GM19468 (cell line): ENCODE results near the gene ZBTB20.

Experiments
- ATAC-seq: cut with Tn5 transposase; IDR thresholded peaks from one replicate; pipeline ENCODE4 v1.9.1; 2021; ENCODE audit warnings: mild to moderate bottlenecking, moderate library complexity, moderate number of reproducible peaks; ENCODE audit not compliant: unreplicated experiment; ENCODE audit errors: extremely low read depth

ZBTB20 gene

DNA sequence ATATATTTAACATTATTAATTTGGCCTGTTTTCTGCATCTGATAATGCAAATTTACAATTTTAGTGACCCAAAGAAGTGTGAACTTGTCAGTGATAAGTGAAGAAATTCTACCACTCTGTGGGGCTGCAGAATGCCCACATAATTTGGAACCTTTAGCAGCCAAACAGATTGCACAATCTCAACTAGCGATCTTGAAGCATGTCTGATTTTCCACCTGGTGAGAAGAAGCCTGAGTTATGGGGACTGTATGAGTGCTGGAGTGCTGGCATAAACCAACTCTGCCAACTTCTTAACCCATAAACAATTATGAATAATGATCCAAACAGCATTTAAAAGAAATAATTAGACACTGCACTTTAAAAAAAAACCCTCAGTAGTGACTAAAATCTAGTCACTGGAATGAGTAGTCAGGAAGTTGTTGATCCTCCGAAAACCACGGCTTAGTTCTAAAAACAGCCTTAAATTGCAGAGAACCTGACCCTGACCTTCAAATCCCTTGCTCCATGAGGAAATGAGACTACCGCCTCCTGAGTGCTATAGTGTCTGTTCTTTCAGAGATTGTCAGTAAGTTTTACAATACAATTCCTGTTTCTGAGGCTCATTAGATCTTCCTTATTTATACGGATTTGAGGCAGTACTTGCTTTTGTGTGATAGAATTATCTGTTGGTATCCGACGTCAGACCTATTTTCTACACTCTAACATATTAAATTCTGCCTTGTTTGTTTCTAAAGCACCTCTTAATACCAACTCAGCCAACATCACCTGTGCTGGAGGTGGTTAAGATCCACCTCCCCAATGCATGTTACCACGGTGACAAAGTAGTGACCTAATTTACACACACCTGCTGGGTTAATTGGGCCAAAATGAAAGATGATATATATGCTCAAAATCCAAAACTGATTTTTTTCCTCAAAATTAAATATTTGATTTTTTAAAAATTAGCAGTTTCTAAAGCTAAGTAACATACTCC is 267.7 kb downstream of the ZBTB20 start:
- ATAC-seq = no peak

DNA sequence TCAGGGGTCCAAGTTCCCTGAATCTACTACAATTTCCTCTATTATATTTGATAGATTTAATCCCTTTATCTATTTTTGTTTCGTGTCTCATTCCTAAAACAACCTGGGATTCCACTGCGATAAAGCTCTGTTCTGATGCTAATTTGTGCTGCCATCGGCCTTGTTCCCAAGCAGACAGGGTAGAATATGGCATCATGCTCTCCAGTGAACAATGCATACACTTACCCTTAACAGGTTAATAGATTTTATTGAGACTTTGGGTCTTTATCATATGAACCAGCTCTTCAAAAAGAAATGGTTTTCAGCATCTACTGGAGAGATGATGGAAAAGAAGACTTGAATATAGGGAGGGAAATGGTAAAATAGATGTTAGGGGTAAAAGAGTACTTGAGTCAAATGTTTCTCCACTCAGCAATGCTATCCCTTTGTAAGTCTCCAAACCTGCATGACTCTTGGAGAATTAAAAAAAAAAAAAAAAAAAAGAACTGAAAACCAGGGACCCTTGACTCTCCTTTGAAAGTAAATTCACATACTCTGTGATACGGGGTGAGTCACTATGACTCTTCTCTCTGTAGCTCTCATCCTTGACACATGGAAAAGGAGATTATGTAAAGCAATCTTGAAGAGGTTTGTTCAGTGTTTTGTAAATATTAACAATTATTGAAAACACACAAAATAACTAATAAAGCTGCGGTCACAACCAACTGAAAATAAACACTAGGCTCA is 268.8 kb downstream of the ZBTB20 start:
- no peak for ATAC-seq

GRCh38 chr3:114877378-114878113 is 269.5 kb downstream of the ZBTB20 start:
- ATAC-seq = no peak

DNA sequence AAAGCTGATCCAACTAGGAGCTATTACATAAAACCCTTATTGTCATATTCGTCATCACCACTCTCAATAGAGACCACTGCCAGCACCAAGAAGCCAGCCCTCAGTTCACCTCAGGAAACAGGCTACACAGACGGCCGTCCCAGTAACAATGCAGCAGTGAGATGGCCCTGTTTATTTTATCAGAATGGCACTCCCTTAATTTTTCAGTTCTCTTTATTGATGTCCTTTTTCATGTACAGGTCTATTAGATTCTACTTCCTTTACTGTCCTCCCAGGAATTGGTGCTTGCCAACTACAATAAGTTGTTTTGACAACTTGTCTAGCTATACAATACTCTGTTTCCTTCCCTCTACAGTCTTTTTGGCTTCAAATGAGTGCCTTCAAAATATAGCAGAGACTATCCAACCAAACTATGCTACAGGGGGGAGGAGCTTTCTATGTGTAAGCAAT is 272.5 kb downstream of the ZBTB20 start:
- ATAC-seq = no peak

DNA sequence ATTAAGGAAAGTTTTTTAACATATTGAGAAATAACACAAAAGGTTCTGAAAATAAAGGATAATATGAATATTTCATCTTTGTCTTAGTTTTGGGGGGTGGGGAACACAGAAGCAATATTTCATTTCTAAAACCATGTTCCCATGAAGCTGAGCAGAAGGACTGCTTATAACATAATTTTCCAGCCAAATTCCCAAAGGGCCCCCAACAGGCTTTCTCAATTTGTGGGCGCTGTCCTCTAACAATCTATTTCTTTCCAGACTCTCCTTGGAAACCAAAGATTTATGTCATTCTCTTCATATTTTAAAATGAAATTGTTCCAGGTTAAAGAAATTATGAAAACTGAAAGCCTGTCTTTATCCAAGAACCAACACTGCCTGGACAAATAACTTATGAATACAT is 273.5 kb downstream of the ZBTB20 start:
- ATAC-seq = no peak

- no peak for ATAC-seq
Measured at GRCh38 chr3:114872588-114872987, 274.5 kb downstream of the ZBTB20 start.

DNA sequence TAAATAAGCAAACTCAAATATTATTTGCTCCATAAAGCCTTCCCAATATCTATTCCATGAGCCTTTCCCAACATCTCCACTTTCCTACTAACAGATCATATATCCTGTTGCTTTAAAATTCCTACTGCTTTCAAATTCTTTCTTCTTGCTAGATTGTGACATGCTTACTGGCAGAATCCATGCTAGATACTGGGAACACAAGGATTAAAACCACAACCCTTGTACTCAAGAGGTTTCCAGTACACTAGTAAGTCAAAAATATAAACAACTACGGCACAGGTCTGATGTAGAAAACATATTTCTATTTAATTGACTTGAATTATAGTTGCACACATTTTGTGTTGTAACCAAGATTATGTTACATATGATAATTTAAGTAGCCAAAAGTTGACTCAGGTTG is 275.0 kb downstream of the ZBTB20 start:
- ATAC-seq = no peak

DNA sequence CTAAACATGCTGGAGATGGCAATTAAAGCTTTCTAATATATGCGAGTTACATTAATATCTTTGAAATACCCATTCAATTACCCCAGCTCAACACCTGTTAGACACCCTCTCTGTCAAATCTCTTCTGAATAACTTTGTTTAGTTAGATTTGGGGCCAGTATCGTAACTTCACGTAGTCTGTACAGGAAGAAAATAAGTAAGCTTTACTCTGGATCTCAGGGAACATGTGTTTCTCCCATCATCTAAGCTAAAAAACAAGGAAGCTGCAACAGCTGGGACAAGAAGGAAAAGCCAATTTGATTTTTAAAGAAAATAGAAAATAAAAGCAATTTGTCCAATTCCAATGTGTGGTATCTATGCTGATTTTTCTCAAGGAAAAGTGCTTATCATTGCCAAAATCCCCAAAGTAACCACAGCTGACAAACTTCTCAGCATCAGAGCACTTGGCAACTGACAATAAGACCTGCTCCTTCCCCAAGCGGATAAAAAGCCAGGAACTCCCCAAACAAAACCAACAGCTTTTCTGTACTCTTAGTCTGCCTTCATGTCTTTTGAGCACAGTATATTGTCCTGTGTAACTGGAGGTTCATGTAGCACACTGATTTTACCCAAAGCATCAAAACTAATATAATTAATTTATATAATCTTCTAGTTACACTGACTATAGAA is 279.1 kb downstream of the ZBTB20 start:
- ATAC-seq = no peak

- ATAC-seq = no peak
Measured at GRCh38 chr3:114867359-114867758, 279.7 kb downstream of the ZBTB20 start.

DNA sequence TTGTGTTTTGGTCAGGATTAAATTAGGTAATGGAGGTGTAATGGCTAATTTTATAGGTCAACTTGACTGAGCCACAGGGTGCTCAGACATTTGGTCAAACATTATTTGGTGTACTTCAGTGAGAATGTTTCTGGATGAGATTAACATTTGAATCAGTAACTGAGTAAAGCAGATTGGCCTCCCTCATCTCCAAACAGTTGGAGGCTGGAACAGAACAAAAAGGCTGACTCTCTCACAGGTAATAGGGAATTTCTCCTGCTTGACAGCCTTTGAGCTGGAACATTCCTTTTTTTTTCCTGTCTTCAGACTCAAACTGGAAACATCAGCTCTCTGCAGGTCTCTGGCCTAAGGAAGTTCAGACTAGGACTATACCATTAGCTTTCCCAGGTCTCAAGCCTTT is 280.7 kb downstream of the ZBTB20 start:
- no peak for ATAC-seq

GRCh38 chr3:114864970-114865369 is 282.1 kb downstream of the ZBTB20 start:
- ATAC-seq = no peak

- ATAC-seq = no peak
Measured at GRCh38 chr3:114863848-114864247, 283.2 kb downstream of the ZBTB20 start.

- no peak for ATAC-seq
Measured at GRCh38 chr3:114861666-114862065, 285.4 kb downstream of the ZBTB20 start.

DNA sequence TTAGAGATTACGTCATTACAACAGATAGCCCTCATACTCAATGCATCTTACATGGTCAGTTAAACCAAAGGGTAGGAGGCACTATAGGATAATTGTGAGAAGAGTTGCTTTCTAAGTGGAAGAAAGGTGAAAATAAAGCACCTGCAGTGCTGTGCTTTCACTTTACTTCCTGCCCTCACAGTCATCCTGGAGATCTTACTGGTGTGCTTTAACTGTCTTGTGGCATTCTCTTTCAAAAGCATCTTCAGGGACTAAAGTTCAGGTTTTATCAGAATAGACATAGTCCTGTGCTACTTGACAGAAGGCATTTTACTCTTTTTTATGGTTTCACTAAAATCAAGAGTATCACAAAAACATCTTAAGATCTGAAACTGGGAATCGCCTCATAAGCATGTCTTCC is 286.6 kb downstream of the ZBTB20 start:
- no peak for ATAC-seq

DNA sequence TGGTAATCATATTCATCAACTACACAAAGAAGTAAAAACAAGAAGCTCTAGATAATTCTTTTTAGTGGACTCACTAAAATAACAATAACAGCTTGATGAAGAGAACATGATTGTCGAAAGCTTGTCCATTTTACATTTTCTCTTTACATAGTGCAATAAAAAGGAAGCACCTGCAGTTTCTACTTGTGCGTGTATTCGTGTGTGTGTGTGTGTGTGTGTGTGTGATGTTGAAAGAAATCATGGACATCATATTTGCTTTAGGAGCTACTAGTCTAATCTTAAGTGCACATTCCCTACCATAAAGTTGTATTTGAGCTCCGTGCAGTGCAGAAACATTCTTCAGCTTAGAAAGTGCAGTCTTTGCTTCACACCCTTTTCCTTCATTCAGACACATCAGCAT is 288.8 kb downstream of the ZBTB20 start:
- no peak for ATAC-seq

DNA sequence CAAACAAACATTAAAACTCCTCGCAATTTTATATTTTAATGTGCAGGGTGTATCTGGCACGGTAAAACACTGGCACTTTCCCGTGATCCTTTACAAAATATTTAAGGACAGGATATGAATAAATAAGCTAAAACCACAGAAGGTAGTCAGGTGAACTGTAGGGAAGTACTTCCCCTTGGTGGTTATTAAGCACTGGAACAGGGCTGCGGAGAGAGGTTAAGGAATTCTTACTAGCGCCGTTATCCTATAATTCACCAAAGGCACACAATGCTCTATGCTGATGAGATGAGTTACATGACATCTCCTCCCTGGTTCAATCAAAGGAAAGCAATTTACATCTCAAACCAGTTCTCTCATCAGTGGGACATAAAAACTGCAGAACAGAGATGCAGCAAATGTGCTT is 289.8 kb downstream of the ZBTB20 start:
- ATAC-seq = no peak

GRCh38 chr3:114856835-114857234 is 290.3 kb downstream of the ZBTB20 start:
- no peak for ATAC-seq

GRCh38 chr3:114855839-114856238 is 291.2 kb downstream of the ZBTB20 start:
- peak; percentile 61 for ATAC-seq

GRCh38 chr3:114852966-114853365 is 294.1 kb downstream of the ZBTB20 start:
- no peak for ATAC-seq

DNA sequence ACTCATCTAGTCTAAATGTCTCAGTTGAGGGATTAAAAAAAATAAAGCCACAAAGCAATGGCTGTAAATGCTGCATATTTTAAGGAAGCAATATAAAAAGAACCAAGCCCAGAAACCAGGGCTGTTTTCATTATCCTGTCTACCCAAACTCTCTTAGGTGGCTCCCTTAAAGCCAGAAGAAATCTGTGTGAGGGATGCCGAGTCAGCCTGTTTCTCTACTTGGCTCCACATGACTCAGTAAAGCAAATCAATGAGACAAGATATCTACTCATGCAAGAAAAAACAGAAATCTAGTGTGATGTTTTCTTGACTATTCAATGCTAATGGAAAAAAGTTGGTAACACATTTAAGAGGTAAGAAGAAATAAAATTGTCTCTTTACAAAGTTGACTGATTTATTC is 296.2 kb downstream of the ZBTB20 start:
- ATAC-seq = no peak
